GM19351 (cell line): Measurements from ENCODE around the gene CYBA.

Source experiments
- ATAC-seq: cut with Tn5 transposase; IDR thresholded peaks from one replicate; pipeline ENCODE4 v1.9.1; 2021; ENCODE audit warnings: mild to moderate bottlenecking, moderate library complexity; ENCODE audit not compliant: unreplicated experiment

CYBA gene

GRCh38 chr16:88650749-88651275 lies at the start of gene CYBA:
Gene CYBA, minus strand, starts transcription at chr16:88651053. Its CDS starts 40 bp downstream, at chr16:88651013.
- peak; percentile 73 for ATAC-seq

GRCh38 chr16:88700322-88700635 lies 49.4 kb upstream of the CYBA start:
- ATAC-seq, result no peak

- no peak for ATAC-seq
Measured at GRCh38 chr16:88699180-88699579, 48.3 kb upstream of the CYBA start.

- no peak for ATAC-seq
Measured at GRCh38 chr16:88698646-88699045, 47.8 kb upstream of the CYBA start.

GRCh38 chr16:88697831-88698615 lies 47.2 kb upstream of the CYBA start:
- no peak for ATAC-seq

GRCh38 chr16:88697116-88697830 lies 46.4 kb upstream of the CYBA start:
- ATAC-seq, result no peak

GRCh38 chr16:88696441-88696840 lies 45.6 kb upstream of the CYBA start:
- no peak for ATAC-seq

DNA sequence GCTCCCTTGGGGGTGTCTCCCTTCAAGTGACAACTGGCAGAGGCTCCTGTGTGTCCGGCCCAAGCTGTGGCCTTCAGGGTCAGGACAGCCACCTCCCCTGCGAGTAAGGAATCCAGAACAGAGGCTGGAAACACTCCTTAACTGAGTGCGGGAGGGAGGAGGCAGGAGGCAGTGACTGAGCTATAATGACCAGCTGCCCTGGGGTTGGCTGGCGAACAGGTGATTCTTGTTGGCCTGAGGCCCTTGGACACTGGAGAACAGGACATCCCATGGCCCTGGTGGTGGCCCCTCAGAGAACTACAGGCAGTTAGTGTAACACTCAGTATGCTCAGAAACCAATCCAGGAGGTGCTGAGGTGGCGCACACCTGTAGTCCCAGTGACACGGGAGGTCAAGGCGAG lies 44.9 kb upstream of the CYBA start:
- ATAC-seq, result no peak

DNA sequence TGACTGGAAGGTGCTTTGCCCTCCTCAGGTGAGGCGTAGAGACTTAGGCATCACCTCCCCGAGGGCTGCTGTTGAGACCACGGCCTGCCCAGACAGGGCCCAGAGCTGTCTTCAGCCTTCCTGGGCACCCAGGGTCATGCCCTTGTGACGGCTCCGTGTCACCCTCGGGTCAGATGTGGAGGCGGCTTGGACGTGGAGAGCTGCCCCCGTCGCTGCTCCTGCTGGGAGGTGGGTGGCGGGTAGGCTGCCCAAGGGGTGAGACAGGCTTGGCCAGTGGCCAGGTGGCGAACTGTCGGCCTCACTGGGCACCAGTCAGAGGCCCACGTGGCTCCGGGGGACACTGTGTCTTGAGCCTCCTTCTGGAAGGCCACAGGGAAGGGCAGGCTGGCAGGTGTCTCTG lies 44.4 kb upstream of the CYBA start:
- no peak for ATAC-seq

DNA sequence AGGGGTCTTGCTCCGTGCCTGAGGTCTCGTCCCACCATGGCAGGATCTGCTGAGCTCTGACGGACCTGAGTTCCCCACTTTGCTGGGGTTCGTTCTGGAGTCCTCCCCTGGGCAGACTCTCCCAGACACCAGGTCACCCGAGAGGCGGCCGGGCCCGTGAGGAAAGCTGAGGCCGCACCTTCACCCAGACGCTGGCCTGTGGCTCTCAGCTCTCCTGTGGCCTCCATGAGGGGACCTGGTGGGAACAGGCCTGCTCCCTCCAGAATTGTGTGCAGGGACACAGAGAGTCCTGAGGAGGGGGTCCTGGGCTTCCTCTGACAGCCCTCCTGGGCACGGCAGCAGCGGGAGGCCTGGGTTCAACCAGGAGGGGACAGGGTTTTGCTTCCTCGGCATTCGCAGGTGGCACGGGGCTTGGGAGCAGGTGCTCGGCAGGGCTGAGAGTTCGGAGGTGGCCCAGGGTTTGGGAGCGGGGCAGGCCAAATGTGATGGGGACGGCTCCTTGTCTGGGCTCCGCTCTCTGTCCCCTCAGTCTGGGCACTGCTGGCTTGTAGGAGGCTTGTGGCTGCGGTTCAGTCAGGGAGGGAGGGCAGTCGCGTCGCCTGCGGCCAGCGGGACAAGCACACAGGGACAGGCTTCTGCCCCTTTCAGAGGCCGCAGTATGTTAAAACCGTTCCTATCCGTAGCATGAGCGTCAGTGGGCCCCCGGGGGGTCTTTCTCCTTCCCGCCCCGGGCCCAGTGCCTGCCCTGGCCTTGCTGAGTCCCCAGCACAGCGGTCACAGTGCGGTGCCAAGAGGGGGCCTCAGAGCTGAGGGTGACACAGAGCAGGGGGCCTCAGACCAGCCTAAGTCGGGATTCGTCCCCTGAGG lies 43.6 kb upstream of the CYBA start:
- ATAC-seq, result no peak

GRCh38 chr16:88693420-88694177 lies 42.7 kb upstream of the CYBA start:
- no peak for ATAC-seq

DNA sequence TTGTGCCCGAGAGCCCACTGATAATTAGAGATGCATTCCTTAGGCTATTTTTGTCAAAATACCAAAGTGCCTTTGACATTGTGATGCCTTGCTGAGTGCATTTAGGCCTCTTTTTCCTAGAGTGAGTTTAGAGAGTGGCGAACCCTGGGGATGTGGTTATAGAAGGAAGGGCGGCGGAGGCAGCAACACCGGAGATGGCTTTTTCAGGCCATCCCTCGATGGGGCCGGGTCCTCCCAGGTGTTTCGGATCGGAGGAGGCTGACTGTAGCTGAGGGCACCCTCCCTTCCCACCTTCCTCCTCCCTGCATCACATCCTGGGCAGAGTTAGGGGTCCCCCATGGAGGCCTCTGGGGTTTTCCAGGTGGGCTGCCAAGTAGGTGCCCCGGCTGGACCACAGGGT lies 42.0 kb upstream of the CYBA start:
- no peak for ATAC-seq

GRCh38 chr16:88691924-88692560 lies 41.2 kb upstream of the CYBA start:
- no peak for ATAC-seq

GRCh38 chr16:88691129-88691813 lies 40.4 kb upstream of the CYBA start:
- ATAC-seq, result no peak

GRCh38 chr16:88690341-88691128 lies 39.7 kb upstream of the CYBA start:
- ATAC-seq, result no peak

GRCh38 chr16:88688013-88688778 lies 37.3 kb upstream of the CYBA start:
- no peak for ATAC-seq

GRCh38 chr16:88687676-88688012 lies 36.8 kb upstream of the CYBA start:
- ATAC-seq, result no peak

DNA sequence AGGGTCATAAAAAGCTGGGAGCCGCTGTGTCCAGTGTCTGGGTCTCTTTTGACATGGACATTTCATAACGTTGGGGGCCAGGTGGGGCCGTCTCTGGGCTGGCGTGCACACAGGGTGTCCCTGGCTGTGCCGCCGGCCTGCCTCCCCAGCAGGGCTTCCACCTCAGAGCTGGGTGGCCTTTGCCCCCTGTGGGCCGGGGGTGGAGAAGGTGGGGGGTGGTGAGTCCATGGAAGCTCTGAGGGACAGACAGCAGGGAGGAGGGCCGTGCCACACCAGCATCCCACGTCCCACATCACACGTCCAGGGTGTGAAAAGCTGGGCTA lies 36.4 kb upstream of the CYBA start:
- ATAC-seq, result no peak
